ENCODE results near the gene CLEC6A. TPM values are rescaled to one million over a fixed set of nuclear protein-coding genes. Genes with fewer than 3 reads are reported as not detected.

The CLEC6A gene
- total RNA-seq, 1 experiment from 2014 or later, result not detected

DNA sequence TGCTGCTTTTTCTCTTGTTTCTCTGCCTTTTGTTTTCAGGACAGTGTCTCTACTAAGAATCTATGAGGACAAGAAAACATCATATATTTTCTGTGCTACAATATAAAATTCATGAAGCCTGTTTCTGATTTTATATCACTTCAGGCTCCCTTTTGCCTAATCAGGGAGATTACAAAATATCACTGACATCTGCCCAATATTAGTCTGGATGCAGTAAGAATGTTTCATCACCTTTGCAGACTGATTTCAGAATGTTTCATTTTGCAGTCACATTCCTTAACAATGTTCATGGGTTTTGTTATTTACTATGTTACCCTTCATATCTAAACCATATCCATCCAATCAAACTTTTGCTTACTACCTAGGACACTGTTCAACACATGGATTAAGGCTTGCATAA, 491 bp upstream of the CLEC6A start:
- BruUV-seq (replicated peaks), result no TSS peak
- no peaks in the 10 kb centered on the region for H4K20me1 ChIP-seq (ENCODE audit: low read length)
- intact Hi-C loops (cut with micrococcal nuclease), result loop anchor here (10.0 kb wide), 1 partner anchor 330 kb away; the partner anchor contains the start of gene CLEC4A
- H2AFZ ChIP-seq (ENCODE audit: low read length), result no peak overlapping the region
- H3K9ac ChIP-seq (ENCODE audit: low read length), result no peak overlapping the region
- H3K27me3 ChIP-seq (ENCODE audit: low read length), result peaks cover 3% of the 10 kb centered on the region; the same call in 1 of the 2 replicates
- H3K79me2 ChIP-seq (ENCODE audit: low read length), result no peaks in the 10 kb centered on the region
- ChIA-PET POLR2A (ENCODE audit: unreplicated experiment) (no interaction called here), CTCF (no interaction called here)
- no peaks in the 10 kb centered on the region for H3F3A ChIP-seq (ENCODE audit: low read length, unreplicated experiment)
- TF ChIP-seq CTCF (conservative IDR thresholded peaks at IDR 0.05; ENCODE audit: low read depth, low read length) (no peak), EZH2 (IDR thresholded peaks at IDR 0.05; ENCODE audit: low read length, unreplicated experiment) (no peak), EZH2phosphoT487 (IDR thresholded peaks at IDR 0.05; ENCODE audit: borderline replicate concordance, low read length) (no peak)
- H3K9me2 ChIP-seq (replicated peaks; ENCODE audit: low read length), result no peaks in the 10 kb centered on the region
- no peaks in the 10 kb centered on the region for H3K36me3 ChIP-seq (ENCODE audit: low read depth, low read length)
- no peak for ATAC-seq
- no peak overlapping the region for H3K4me3 ChIP-seq (ENCODE audit: low read length)
- H3K27ac ChIP-seq (ENCODE audit: low read length), result no peak overlapping the region
- H3K9me3 ChIP-seq (ENCODE audit: low read length), result no peaks in the 10 kb centered on the region
- no peak overlapping the region for H3K4me2 ChIP-seq (ENCODE audit: low read length)
- H3K4me1 ChIP-seq (ENCODE audit: insufficient read depth, low read length), result no peaks in the 10 kb centered on the region
- DNase-seq, result no peak

DNA sequence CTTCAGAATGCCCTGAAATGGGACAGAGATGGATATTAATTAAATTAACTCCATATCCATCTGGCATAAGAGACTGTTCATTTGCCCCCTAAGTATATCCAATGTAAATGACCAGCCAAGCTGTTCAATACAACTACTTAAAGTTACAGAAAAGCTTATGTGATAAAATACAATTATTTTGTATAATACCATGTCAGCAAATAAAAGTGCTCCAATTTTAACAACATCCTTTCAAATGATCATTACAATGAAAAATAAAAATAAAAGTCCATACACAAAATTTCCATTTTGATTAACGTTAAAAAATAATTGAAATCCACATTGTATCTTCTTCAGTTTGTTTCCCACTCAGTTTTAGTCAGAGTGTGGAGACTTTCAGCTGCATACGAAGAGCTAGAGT, 5.7 kb downstream of the CLEC6A start:
- POLR2A ChIA-PET (ENCODE audit: unreplicated experiment), result no interaction called here
- no peak overlapping the region for H3K9ac ChIP-seq (ENCODE audit: low read length)
- H3K4me1 ChIP-seq (ENCODE audit: insufficient read depth, low read length), result no peaks in the 10 kb centered on the region
- ATAC-seq (no peak), DNase-seq (no peak)
- no peaks in the 10 kb centered on the region for H4K20me1 ChIP-seq (ENCODE audit: low read length)
- CTCF ChIA-PET, result no interaction called here
- no peaks in the 10 kb centered on the region for H3K9me3 ChIP-seq (ENCODE audit: low read length)
- TF ChIP-seq EZH2 (IDR thresholded peaks at IDR 0.05; ENCODE audit: low read length, unreplicated experiment) (no peak), EZH2phosphoT487 (IDR thresholded peaks at IDR 0.05; ENCODE audit: borderline replicate concordance, low read length) (no peak), CTCF (conservative IDR thresholded peaks at IDR 0.05; ENCODE audit: low read depth, low read length) (no peak)
- BruUV-seq (replicated peaks), result no TSS peak
- H3K27me3 ChIP-seq (ENCODE audit: low read length), result no peaks in the 10 kb centered on the region
- no peaks in the 10 kb centered on the region for H3F3A ChIP-seq (ENCODE audit: low read length, unreplicated experiment)
- intact Hi-C loops (cut with micrococcal nuclease), result no loop called here
- H3K27ac ChIP-seq (ENCODE audit: low read length), result no peak overlapping the region
- no peak overlapping the region for H3K4me3 ChIP-seq (ENCODE audit: low read length)
- no peaks in the 10 kb centered on the region for H3K9me2 ChIP-seq (replicated peaks; ENCODE audit: low read length)
- H3K4me2 ChIP-seq (ENCODE audit: low read length), result no peak overlapping the region
- no peaks in the 10 kb centered on the region for H3K79me2 ChIP-seq (ENCODE audit: low read length)
- H3K36me3 ChIP-seq (ENCODE audit: low read depth, low read length), result no peaks in the 10 kb centered on the region
- H2AFZ ChIP-seq (ENCODE audit: low read length), result no peak overlapping the region

DNA sequence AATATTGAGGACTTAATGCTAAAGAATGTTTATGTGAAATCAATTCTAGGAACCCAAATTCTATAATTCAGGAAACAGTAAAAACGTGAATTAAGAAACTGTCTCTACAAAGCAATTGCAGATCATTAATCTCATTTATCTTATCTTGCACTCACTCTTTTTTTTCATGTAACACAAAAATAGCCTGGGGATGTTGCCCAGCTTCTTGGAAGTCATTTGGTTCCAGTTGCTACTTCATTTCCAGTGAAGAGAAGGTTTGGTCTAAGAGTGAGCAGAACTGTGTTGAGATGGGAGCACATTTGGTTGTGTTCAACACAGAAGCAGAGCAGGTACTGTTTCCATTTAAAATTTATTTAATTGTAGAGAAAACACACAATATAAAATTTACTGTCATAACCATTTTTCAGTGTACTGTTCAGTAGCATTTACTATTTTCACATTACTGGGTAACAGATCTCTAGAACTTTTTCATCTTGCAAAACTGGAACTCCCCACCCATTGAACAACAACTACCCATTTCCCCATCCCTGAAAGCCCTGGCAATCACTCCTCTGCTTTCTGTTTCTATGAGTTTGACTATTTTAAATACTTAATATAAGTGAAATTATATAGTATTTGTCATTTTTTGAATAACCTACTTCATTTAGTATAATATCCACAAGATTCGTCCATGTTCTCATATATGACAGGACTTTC, 9.7 kb downstream of the CLEC6A start:
- no peak overlapping the region for H2AFZ ChIP-seq (ENCODE audit: low read length)
- TF ChIP-seq EZH2 (IDR thresholded peaks at IDR 0.05; ENCODE audit: low read length, unreplicated experiment), result no peak
- no peak for TF ChIP-seq EZH2phosphoT487 (IDR thresholded peaks at IDR 0.05; ENCODE audit: borderline replicate concordance, low read length)
- TF ChIP-seq CTCF (conservative IDR thresholded peaks at IDR 0.05; ENCODE audit: low read depth, low read length), result no peak
- ChIA-PET CTCF (no interaction called here), POLR2A (ENCODE audit: unreplicated experiment) (no interaction called here)
- no peaks in the 10 kb centered on the region for H3K9me3 ChIP-seq (ENCODE audit: low read length)
- no peaks in the 10 kb centered on the region for H4K20me1 ChIP-seq (ENCODE audit: low read length)
- no peaks in the 10 kb centered on the region for H3K36me3 ChIP-seq (ENCODE audit: low read depth, low read length)
- H3K4me2 ChIP-seq (ENCODE audit: low read length), result no peak overlapping the region
- H3K9me2 ChIP-seq (replicated peaks; ENCODE audit: low read length), result no peaks in the 10 kb centered on the region
- no peaks in the 10 kb centered on the region for H3K79me2 ChIP-seq (ENCODE audit: low read length)
- ATAC-seq (no peak), DNase-seq (no peak)
- no peak overlapping the region for H3K4me3 ChIP-seq (ENCODE audit: low read length)
- no peaks in the 10 kb centered on the region for H3K4me1 ChIP-seq (ENCODE audit: insufficient read depth, low read length)
- intact Hi-C loops (cut with micrococcal nuclease), result no loop called here
- H3K27me3 ChIP-seq (ENCODE audit: low read length), result no peaks in the 10 kb centered on the region
- no TSS peak for BruUV-seq (replicated peaks)
- no peak overlapping the region for H3K9ac ChIP-seq (ENCODE audit: low read length)
- no peak overlapping the region for H3K27ac ChIP-seq (ENCODE audit: low read length)
- no peaks in the 10 kb centered on the region for H3F3A ChIP-seq (ENCODE audit: low read length, unreplicated experiment)

Data from PC-3 (cell line).